Testis (tissue), 3 donors: ENCODE measurements around the gene ADAM11. TPM values are rescaled to one million over a fixed set of nuclear protein-coding genes. Genes with fewer than 3 reads are reported as not detected.

Experiments
- DNase-seq: peaks from one replicate; pipeline ENCODE4 v3.0.0-alpha.2; 2019
- H3K27ac ChIP-seq, 2 donors: fragments of 200-600 bp; sonication (generic); one replicate each; pipeline ENCODE4 v1.5.1; 2019
- H3K27me3 ChIP-seq: fragments of 200-600 bp; sonication (generic); one replicate; pipeline ENCODE4 v1.5.1; 2019
- H3K36me3 ChIP-seq: fragments of 200-600 bp; sonication (generic); one replicate; pipeline ENCODE4 v1.5.1; 2017; ENCODE audit warnings: low read depth; ENCODE audit errors: missing control alignments
- H3K4me1 ChIP-seq: fragments of 200-600 bp; sonication (generic); one replicate; pipeline ENCODE4 v1.5.1; 2019
- H3K4me3 ChIP-seq, 2 donors: fragments of 200-600 bp; sonication (generic); one replicate each; pipeline ENCODE4 v1.5.1; 2017 to 2019
- H3K9me3 ChIP-seq: fragments of 200-600 bp; sonication (generic); one replicate; pipeline ENCODE4 v1.5.1; 2017
- POLR2A ChIP-seq: fragments of 450-650 bp; IDR thresholded peaks from one replicate; pipeline ENCODE4 v1.6.1; 2017; ENCODE audit warnings: antibody characterized with exemption, mild to moderate bottlenecking, moderate library complexity
- WGBS, 2 donors: methylation state at CpG; one replicate each; pipeline ENCODE4 v1.1.5; 2018; 5-methylcytosine and 5-hydroxymethylcytosine counted together
- intact Hi-C: fragments of 100-400 bp; cut with DNase I; formaldehyde crosslinking; loops from one replicate; pipeline ENCODE4 v1.15.1; 2023; ENCODE audit warnings: low total_unique reads
- polyA plus RNA-seq: library from polyadenylated mRNA; stranded (reverse); fragments of 350-450 nt; fragmentation: Illumina TruSeq; extraction: RNeasy Lipid Tissue Mini Kit (QIAGEN cat#74804); gene quantifications from one replicate; pipeline ENCODE4 v1.2.3, GENCODE V29; 2014; ENCODE audit warnings: low read depth, low replicate concordance; ENCODE audit not compliant: insufficient read depth
- total RNA-seq, 2 donors: library from RNA; depleted of rRNA; stranded (reverse); fragments of >200 nt; gene quantifications; one replicate each; pipeline ENCODE4 v1.2.3, GENCODE V29; 2016
- TF ChIP-seq, protein P1 (sequence below), 3 experiments: fragments of 450-650 bp in 2 of 3; fragments of 200-600 bp in 1 of 3; sonication (generic) in 1 of 3; IDR thresholded peaks; one replicate each; pipeline ENCODE4 v1.5.1; 2016 to 2019; ENCODE audit warnings: antibody characterized with exemption in 3 of 3, mild to moderate bottlenecking in 2 of 3, moderate library complexity in 1 of 3

Gene ADAM11
- total and polyA plus RNA-seq, 3 donors from 2014 or later = 4.9 to 7.6 (median 7.6) TPM

DNA sequence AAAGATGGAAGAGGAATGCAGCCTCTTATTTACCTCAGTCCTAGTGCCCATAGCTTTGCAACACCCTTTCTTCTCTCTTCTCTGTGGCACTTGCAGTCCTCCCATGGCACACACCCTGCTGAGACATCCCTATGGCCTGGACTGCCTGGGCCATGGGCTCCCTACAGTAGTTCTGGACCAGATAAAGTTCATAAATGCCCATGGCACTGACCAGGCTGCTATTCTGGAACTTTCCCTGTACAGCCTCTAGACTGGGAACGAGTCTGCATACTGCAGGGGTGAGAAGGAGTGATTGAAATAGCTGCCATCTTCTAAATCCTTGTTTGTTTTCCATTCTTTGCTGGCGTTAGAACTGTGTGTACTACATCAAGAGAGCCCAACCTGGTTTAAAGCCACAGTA lies 24.5 kb upstream of the ADAM11 start:
- intact Hi-C loops = no loop called here
- Histone ChIP-seq H3K4me1 (no peaks in the 10 kb centered on the region), H3K27me3 (no peaks in the 10 kb centered on the region), H3K36me3 (no peaks in the 10 kb centered on the region), H3K4me3 (no peak overlapping the region), H3K27ac (no peak overlapping the region), H3K9me3 (no peaks in the 10 kb centered on the region)
- DNase-seq = no peak
- 78 to 89% methylated on average over 2 of the region's 2 CpGs for WGBS, 2 donors
- TF ChIP-seq POLR2A = no peak
- TF ChIP-seq, protein P1, sequence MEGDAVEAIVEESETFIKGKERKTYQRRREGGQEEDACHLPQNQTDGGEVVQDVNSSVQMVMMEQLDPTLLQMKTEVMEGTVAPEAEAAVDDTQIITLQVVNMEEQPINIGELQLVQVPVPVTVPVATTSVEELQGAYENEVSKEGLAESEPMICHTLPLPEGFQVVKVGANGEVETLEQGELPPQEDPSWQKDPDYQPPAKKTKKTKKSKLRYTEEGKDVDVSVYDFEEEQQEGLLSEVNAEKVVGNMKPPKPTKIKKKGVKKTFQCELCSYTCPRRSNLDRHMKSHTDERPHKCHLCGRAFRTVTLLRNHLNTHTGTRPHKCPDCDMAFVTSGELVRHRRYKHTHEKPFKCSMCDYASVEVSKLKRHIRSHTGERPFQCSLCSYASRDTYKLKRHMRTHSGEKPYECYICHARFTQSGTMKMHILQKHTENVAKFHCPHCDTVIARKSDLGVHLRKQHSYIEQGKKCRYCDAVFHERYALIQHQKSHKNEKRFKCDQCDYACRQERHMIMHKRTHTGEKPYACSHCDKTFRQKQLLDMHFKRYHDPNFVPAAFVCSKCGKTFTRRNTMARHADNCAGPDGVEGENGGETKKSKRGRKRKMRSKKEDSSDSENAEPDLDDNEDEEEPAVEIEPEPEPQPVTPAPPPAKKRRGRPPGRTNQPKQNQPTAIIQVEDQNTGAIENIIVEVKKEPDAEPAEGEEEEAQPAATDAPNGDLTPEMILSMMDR (IDR thresholded peaks at IDR 0.05) = no peak

DNA sequence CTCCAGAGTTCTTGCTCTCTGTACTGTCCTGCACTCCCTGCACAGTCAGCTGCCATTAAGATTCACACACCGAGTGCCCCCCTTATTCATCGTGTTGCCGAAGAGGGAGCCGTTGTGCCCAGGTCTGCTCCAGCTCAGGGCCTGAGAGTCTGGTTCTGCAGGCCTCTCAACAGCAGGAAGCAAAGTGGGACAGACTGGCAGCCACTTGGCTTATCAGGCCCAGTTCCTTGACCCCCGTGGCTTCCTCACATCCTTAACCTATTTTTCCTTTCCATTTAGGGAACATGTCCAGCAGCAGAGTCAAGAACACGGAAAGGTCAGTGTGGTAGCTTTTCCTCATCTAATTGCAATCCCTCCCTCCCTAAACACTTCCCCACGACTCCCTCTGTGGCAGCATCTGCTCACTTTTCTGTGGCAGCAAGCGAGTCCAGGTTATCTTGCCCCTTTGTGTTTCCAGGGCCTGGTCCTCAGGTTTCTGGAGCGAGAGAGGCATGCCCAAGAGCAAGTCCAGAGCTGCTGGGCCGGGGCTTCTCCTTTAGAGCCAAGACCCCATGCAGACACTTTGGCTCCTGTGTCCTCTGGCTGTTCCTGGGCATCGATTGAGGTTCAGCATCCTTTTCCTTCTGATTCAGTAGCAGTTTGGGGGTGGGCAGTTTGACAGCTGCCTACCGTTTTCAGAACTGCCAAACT lies 22.1 kb upstream of the ADAM11 start:
- H3K9me3 ChIP-seq = no peaks in the 10 kb centered on the region
- no peaks in the 10 kb centered on the region for H3K4me1 ChIP-seq
- no peak for DNase-seq
- no peak for TF ChIP-seq POLR2A
- TF ChIP-seq, protein P1 (IDR thresholded peaks at IDR 0.05) = no peak
- H3K36me3 ChIP-seq = no peaks in the 10 kb centered on the region
- no peaks in the 10 kb centered on the region for H3K27me3 ChIP-seq
- H3K4me3 ChIP-seq = no peak overlapping the region
- WGBS, 2 donors = 88% methylated on average over 11 to 12 of the region's 12 CpGs
- intact Hi-C loops = no loop called here
- H3K27ac ChIP-seq = no peak overlapping the region

DNA sequence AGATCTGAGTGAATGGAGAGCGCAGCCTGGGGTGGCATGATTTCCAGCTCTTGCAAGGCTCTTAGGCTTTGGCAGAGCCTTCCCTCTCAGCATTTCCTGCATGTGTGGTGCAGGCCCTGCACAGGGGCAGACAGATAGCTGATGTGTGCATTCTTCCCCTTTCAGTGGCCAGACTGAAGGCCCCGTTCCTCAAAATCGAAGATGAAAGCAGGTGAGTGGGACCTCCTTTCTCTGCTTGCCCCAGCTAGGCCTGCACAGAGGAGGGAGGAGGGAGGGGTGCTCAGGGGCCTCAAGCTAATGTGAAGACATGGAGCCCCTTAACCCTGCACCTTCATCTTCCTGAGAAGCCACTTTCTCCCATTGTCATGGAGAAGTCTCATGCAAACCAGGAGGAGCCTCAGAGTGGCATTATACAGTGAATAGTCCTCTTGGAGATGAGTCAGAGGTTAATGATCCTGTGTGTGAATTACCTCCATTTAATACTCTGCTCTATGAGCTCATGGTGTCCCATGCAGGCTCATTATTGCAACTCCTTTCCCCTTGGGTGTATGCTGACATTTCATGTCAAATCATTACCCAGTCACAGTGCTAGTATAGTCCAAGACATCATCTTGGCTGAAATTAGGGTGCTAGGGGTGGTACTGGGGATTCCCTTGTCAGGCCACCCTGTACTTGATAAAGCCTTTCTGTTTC lies 20.4 kb upstream of the ADAM11 start:
- no peaks in the 10 kb centered on the region for H3K27me3 ChIP-seq
- WGBS, 2 donors = 85% methylated on average over 3 of the region's 3 CpGs; no CpG with 5 or more reads in 1 of the 2 donors
- TF ChIP-seq POLR2A = no peak
- TF ChIP-seq, protein P1 (IDR thresholded peaks at IDR 0.05) = no peak
- no peaks in the 10 kb centered on the region for H3K9me3 ChIP-seq
- no peaks in the 10 kb centered on the region for H3K4me1 ChIP-seq
- no peak overlapping the region for H3K27ac ChIP-seq
- no peak overlapping the region for H3K4me3 ChIP-seq
- no peak for DNase-seq
- intact Hi-C loops = no loop called here
- H3K36me3 ChIP-seq = no peaks in the 10 kb centered on the region

DNA sequence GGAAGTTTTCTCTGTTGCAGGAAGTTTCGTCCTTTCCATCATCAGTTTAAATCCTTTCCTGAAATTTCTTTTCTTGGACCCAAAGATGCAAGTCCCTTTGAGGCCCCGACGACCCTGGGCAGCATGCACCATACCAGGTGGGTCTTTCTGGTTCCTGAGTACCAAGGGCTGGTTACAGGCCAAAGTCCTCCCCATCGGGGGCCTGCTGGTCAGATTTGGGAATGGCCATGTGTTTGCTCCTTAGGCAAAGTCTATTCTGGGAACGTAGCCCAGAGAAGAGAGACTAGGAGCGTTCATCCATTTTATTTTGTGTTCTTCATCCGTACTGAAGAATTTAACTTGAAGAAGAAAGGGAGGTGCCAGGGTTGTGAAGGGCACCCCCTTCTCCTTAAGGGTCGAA lies 17.5 kb upstream of the ADAM11 start:
- H3K4me1 ChIP-seq = no peaks in the 10 kb centered on the region
- no peaks in the 10 kb centered on the region for H3K27me3 ChIP-seq
- WGBS, 2 donors = 96 to 98% methylated on average over 8 of the region's 8 CpGs
- H3K4me3 ChIP-seq = no peak overlapping the region
- no peaks in the 10 kb centered on the region for H3K36me3 ChIP-seq
- H3K9me3 ChIP-seq = no peaks in the 10 kb centered on the region
- no peak overlapping the region for H3K27ac ChIP-seq
- no peak for DNase-seq
- intact Hi-C loops = no loop called here
- TF ChIP-seq, protein P1 (IDR thresholded peaks at IDR 0.05) = no peak
- no peak for TF ChIP-seq POLR2A
